ENCODE results near the gene CERK.

CERK gene

GRCh38 chr22:46676479-46676878, 61.6 kb downstream of the CERK start:
- DNase-seq, result no peak

GRCh38 chr22:46675938-46676337, 62.1 kb downstream of the CERK start:
- DNase-seq, result no peak

GRCh38 chr22:46675479-46675878, 62.6 kb downstream of the CERK start:
- DNase-seq, result no peak

GRCh38 chr22:46674906-46675305, 63.1 kb downstream of the CERK start:
- DNase-seq, result no peak

GRCh38 chr22:46674367-46674781, 63.7 kb downstream of the CERK start:
- DNase-seq, result no peak

- DNase-seq, result no peak
These were observed 64.3 kb downstream of the CERK start for GRCh38 chr22:46673662-46674236.

- no peak for DNase-seq
These were observed 64.8 kb downstream of the CERK start for GRCh38 chr22:46673205-46673604.

GRCh38 chr22:46672731-46673130, 65.3 kb downstream of the CERK start:
- DNase-seq, result no peak

- DNase-seq, result no peak
These were observed 66.1 kb downstream of the CERK start for GRCh38 chr22:46671824-46672432.

- DNase-seq, result no peak
These were observed 68.9 kb downstream of the CERK start for GRCh38 chr22:46669201-46669600.

GRCh38 chr22:46668116-46668515, 69.9 kb downstream of the CERK start:
- no peak for DNase-seq

- DNase-seq, result no peak
These were observed 70.8 kb downstream of the CERK start for GRCh38 chr22:46667245-46667623.

GRCh38 chr22:46666577-46667244, 71.3 kb downstream of the CERK start:
- DNase-seq, result no peak

- no peak for DNase-seq
These were observed 72.2 kb downstream of the CERK start for GRCh38 chr22:46665751-46666280.

- no peak for DNase-seq
These were observed 72.8 kb downstream of the CERK start for GRCh38 chr22:46665151-46665695.

GRCh38 chr22:46664301-46664855, 73.7 kb downstream of the CERK start:
- no peak for DNase-seq

GRCh38 chr22:46663436-46664100, 74.5 kb downstream of the CERK start:
- no peak for DNase-seq

GRCh38 chr22:46663001-46663400, 75.1 kb downstream of the CERK start:
- DNase-seq, result no peak

GRCh38 chr22:46662226-46662625, 75.8 kb downstream of the CERK start:
- DNase-seq, result no peak

- peak; percentile 78 for DNase-seq
These were observed 76.7 kb downstream of the CERK start for GRCh38 chr22:46661221-46661851.

GRCh38 chr22:46660604-46661201, 77.3 kb downstream of the CERK start:
- peak; percentile 83 for DNase-seq

GRCh38 chr22:46659791-46660186, 78.3 kb downstream of the CERK start:
- DNase-seq, result no peak

Data from NCI-H510A treated with DMSO at 0.1 percent for 48 hours (cell line).